SK-N-MC (cell line): ENCODE data around the gene PPP1R15B.

Source experiments
- DNase-seq: peaks from one replicate; pipeline ENCODE4 v3.0.0-alpha.2; 2011; ENCODE audit warnings: low read depth, low spot score
- H3K27ac ChIP-seq: fragments of 200-600 bp; sonication (generic); 2 replicates; pipeline ENCODE4 v1.5.1; 2016; ENCODE audit warnings: mixed run types
- H3K36me3 ChIP-seq: fragments of 200-600 bp; sonication (generic); 2 replicates; pipeline ENCODE4 v1.6.1; 2017; ENCODE audit warnings: antibody characterized with exemption, low read length, mixed read lengths; ENCODE audit not compliant: insufficient read depth
- H3K4me3 ChIP-seq: fragments of 200-600 bp; sonication (generic); 2 replicates; pipeline ENCODE4 v1.5.1; 2016
- H3K9ac ChIP-seq: fragments of 200-600 bp; sonication (generic); 2 replicates; pipeline ENCODE4 v1.8.0; 2017; ENCODE audit warnings: mixed run types, mixed read lengths; ENCODE audit not compliant: insufficient read length
- H3K9me3 ChIP-seq: fragments of 200-600 bp; sonication (generic); 2 replicates; pipeline ENCODE4 v1.6.1; 2017; ENCODE audit warnings: low read depth, mild to moderate bottlenecking, antibody characterized with exemption, low read length, moderate library complexity, mixed read lengths
- EZH2 ChIP-seq: fragments of 200-600 bp; sonication (generic); IDR thresholded peaks from one replicate; pipeline ENCODE4 v1.6.1; 2017; ENCODE audit warnings: antibody characterized with exemption
- FOXP2 ChIP-seq: optimal IDR thresholded peaks from 2 replicates; pipeline ENCODE3; 2011; ENCODE audit warnings: mild to moderate bottlenecking, moderate library complexity; ENCODE audit not compliant: insufficient read depth; ENCODE audit errors: extremely low read length, control extremely low read depth
- POLR2AphosphoS5 ChIP-seq: IDR thresholded peaks from 2 replicates; pipeline ENCODE4 v1.6.1; 2012; ENCODE audit warnings: mild to moderate bottlenecking, low read depth, low read length, borderline replicate concordance

PPP1R15B gene

GRCh38 chr1:204361781-204362180, 49.8 kb downstream of the PPP1R15B start:
- Histone ChIP-seq H3K36me3 (no peaks in the 10 kb centered on the region), H3K9ac (no peak overlapping the region), H3K4me3 (no peak overlapping the region), H3K27ac (no peak overlapping the region), H3K9me3 (no peaks in the 10 kb centered on the region)
- DNase-seq: no peak
- TF ChIP-seq POLR2AphosphoS5 (no peak), EZH2 (no peak)

- Histone ChIP-seq H3K36me3 (no peaks in the 10 kb centered on the region), H3K4me3 (no peak overlapping the region), H3K9me3 (no peaks in the 10 kb centered on the region), H3K27ac (no peak overlapping the region), H3K9ac (no peak overlapping the region)
- no peak for DNase-seq
- TF ChIP-seq POLR2AphosphoS5: no peak
- TF ChIP-seq EZH2: no peak
- TF ChIP-seq FOXP2: no peak
Measured at GRCh38 chr1:204361341-204361771, 50.3 kb downstream of the PPP1R15B start.

- no peak overlapping the region for H3K4me3 ChIP-seq
Measured at GRCh38 chr1:204360314-204360713, 51.3 kb downstream of the PPP1R15B start.

GRCh38 chr1:204359474-204360255, 52.0 kb downstream of the PPP1R15B start, which contains the start of gene PLEKHA6:
Gene PLEKHA6, minus strand, starts transcription at chr1:204359929. Its CDS starts 86,202 bp downstream, at chr1:204273727.
- no peaks in the 10 kb centered on the region for H3K9me3 ChIP-seq
- H3K9ac ChIP-seq: no peak within 1 kb of the TSS
- DNase-seq: no peak
- H3K27ac ChIP-seq: no peak within 1 kb of the TSS
- H3K36me3 ChIP-seq: no peaks in the 10 kb centered on the region
- TF ChIP-seq EZH2 (no peak), FOXP2 (no peak), POLR2AphosphoS5 (no peak)
- H3K4me3 ChIP-seq: no peak within 1 kb of the TSS

More at GRCh38 chr1:204360314-204360713, 51.3 kb downstream of the PPP1R15B start:
- H3K27ac ChIP-seq: no peak overlapping the region
- no peak for DNase-seq
- no peaks in the 10 kb centered on the region for H3K36me3 ChIP-seq
- no peak overlapping the region for H3K9ac ChIP-seq
- H3K9me3 ChIP-seq: no peaks in the 10 kb centered on the region
- TF ChIP-seq EZH2 (no peak), FOXP2 (no peak), POLR2AphosphoS5 (no peak)

- no peak overlapping the region for H3K27ac ChIP-seq
- no peak overlapping the region for H3K9ac ChIP-seq
- no peaks in the 10 kb centered on the region for H3K9me3 ChIP-seq
- H3K36me3 ChIP-seq: no peaks in the 10 kb centered on the region
- TF ChIP-seq EZH2 (no peak), POLR2AphosphoS5 (no peak), FOXP2 (no peak)
- no peak overlapping the region for H3K4me3 ChIP-seq
- no peak for DNase-seq
Measured at GRCh38 chr1:204359131-204359473, 52.5 kb downstream of the PPP1R15B start.

- no peak for DNase-seq
- H3K4me3 ChIP-seq: no peak overlapping the region
- no peaks in the 10 kb centered on the region for H3K36me3 ChIP-seq
- H3K9me3 ChIP-seq: no peaks in the 10 kb centered on the region
- H3K9ac ChIP-seq: no peak overlapping the region
- H3K27ac ChIP-seq: no peak overlapping the region
- no peak for TF ChIP-seq EZH2
- TF ChIP-seq POLR2AphosphoS5: no peak
- no peak for TF ChIP-seq FOXP2
Measured at GRCh38 chr1:204358605-204359004, 53.0 kb downstream of the PPP1R15B start.

GRCh38 chr1:204357551-204358490, 53.8 kb downstream of the PPP1R15B start:
- DNase-seq: no peak
- Histone ChIP-seq H3K9me3 (no peaks in the 10 kb centered on the region), H3K36me3 (no peaks in the 10 kb centered on the region), H3K9ac (no peak overlapping the region), H3K27ac (no peak overlapping the region), H3K4me3 (no peak overlapping the region)
- no peak for TF ChIP-seq FOXP2
- no peak for TF ChIP-seq POLR2AphosphoS5
- TF ChIP-seq EZH2: no peak

- no peak overlapping the region for H3K9ac ChIP-seq
- H3K4me3 ChIP-seq: no peak overlapping the region
- H3K27ac ChIP-seq: no peak overlapping the region
- DNase-seq: no peak
- TF ChIP-seq POLR2AphosphoS5 (no peak), EZH2 (no peak), FOXP2 (no peak)
- no peaks in the 10 kb centered on the region for H3K9me3 ChIP-seq
- no peaks in the 10 kb centered on the region for H3K36me3 ChIP-seq
Measured at GRCh38 chr1:204356997-204357396, 54.6 kb downstream of the PPP1R15B start.
